ENCODE results near the gene PIAS4.

The PIAS4 gene, protein sequence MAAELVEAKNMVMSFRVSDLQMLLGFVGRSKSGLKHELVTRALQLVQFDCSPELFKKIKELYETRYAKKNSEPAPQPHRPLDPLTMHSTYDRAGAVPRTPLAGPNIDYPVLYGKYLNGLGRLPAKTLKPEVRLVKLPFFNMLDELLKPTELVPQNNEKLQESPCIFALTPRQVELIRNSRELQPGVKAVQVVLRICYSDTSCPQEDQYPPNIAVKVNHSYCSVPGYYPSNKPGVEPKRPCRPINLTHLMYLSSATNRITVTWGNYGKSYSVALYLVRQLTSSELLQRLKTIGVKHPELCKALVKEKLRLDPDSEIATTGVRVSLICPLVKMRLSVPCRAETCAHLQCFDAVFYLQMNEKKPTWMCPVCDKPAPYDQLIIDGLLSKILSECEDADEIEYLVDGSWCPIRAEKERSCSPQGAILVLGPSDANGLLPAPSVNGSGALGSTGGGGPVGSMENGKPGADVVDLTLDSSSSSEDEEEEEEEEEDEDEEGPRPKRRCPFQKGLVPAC

GRCh38 chr19:4007021-4007835 is at the start of gene PIAS4:
TSS of gene PIAS4 (plus strand) at chr19:4007736. CDS start at chr19:4007761, 25 bp downstream.
- peak within 1 kb of the TSS; percentile 97 for H3K4me3 ChIP-seq (ENCODE audit: low read depth, low read length)
- TF ChIP-seq CTCF (IDR thresholded peaks at IDR 0.05; ENCODE audit: low read depth, low read length, missing control alignments) = no peak
- peak; percentile 84 for DNase-seq (ENCODE audit: low read depth)

DNA sequence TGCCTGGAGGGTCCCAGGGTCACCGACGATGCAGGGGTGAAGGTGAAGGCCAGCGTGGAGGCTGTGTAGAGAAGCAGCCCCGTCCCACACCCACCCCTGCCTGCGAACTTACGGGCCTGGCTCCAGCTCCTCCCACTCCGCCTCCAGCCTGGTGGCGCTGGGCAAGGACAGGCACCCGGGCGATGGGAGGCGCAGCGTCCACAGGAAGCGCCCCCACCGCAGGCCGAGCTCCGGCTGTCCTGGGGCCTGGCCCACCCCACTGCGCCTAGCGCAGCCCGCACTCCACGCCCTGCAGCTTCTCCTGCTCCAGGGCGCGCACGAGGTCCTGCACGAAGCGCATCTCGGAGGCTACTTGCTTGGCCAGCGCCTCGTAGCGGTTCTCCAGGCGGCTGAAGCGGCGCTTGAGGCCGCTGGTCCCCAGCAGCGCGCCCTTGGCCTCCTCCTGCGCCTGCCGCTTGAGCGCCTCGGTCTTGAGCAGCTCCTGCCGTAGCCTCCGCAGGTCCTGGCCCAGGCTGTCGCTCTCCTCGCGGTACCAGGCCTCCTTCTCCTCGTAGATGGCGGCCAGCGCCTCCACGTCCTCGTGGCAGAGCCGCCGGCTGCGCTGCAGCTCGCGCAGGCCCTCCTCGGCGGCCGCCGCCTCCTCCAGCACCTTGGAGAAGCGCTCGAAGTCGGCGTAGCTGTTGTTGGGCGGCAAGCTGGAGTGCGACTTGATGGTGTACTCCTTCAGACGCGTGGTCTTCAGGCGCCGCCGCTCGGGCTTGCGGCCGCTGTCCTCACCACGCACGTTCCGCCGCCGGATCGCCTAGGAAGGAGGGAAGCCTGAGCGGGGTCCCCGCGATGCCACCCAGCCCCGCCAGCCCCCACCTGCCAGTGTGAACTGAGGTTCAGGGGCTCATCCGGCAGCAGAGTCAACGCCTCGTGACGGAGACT is 48.4 kb upstream of the PIAS4 start:
- TF ChIP-seq CTCF (IDR thresholded peaks at IDR 0.05; ENCODE audit: low read depth, low read length, missing control alignments) = no peak
- H3K4me3 ChIP-seq (ENCODE audit: low read depth, low read length) = no peak overlapping the region
- DNase-seq (ENCODE audit: low read depth) = no peak

DNA sequence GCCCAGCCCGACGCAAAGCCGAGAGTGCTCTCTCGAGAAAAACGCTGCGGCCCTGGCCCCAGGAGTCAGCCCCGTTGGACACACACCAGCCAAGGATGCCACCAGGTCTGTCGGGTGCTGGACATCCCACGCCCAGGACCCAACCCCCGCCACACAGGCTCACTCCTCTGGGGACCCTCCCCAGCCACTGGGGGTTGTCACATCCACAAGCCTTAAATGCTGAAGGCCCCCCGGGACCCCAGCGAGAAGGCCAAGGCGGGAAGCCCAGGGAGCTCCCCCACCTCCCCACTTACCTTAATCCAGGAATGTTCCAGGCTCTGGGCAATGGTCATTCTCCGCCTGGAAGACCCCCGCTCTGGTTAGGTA is 47.8 kb upstream of the PIAS4 start:
- no peak for TF ChIP-seq CTCF (IDR thresholded peaks at IDR 0.05; ENCODE audit: low read depth, low read length, missing control alignments)
- no peak overlapping the region for H3K4me3 ChIP-seq (ENCODE audit: low read depth, low read length)
- DNase-seq (ENCODE audit: low read depth) = no peak

GRCh38 chr19:3961007-3961406 is 46.5 kb upstream of the PIAS4 start:
- H3K4me3 ChIP-seq (ENCODE audit: low read depth, low read length) = no peak overlapping the region
- TF ChIP-seq CTCF (IDR thresholded peaks at IDR 0.05; ENCODE audit: low read depth, low read length, missing control alignments) = no peak
- no peak for DNase-seq (ENCODE audit: low read depth)

- no peak overlapping the region for H3K4me3 ChIP-seq (ENCODE audit: low read depth, low read length)
Observed at GRCh38 chr19:3963458-3964255, 43.9 kb upstream of the PIAS4 start.

More at GRCh38 chr19:3963458-3964255, 43.9 kb upstream of the PIAS4 start:
- no peak for DNase-seq (ENCODE audit: low read depth)
- TF ChIP-seq CTCF (IDR thresholded peaks at IDR 0.05; ENCODE audit: low read depth, low read length, missing control alignments) = no peak

All from GM12864 (cell line).